Naive thymus-derived CD4-positive, alpha-beta T cell (primary cell): Measurements from ENCODE around the gene GMDS. TPM values are rescaled to one million over a fixed set of nuclear protein-coding genes. Genes with fewer than 3 reads are reported as not detected.

ENCODE experiments used
- ATAC-seq: fragments of 150-1000 bp; cut with Tn5 transposase; 2 replicates; pipeline ENCODE4 v1.10.0; 2021; ENCODE audit warnings: mild to moderate bottlenecking, moderate library complexity
- CTCF ChIA-PET: fragments of 350-600 bp; sonication (Branson Sonifier 250); formaldehyde crosslinking; loops from one replicate; lab custom pipeline; 2021; ENCODE audit warnings: antibody characterized with exemption; lab: Charles Lee
- POLR2A ChIA-PET: fragments of 350-600 bp; sonication (Branson Sonifier 250); formaldehyde crosslinking; loops from one replicate; lab custom pipeline; 2021; ENCODE audit warnings: antibody characterized with exemption, inconsistent platforms; lab: Charles Lee
- DNase-seq, 9 donors: peaks; one replicate each; pipeline versions ENCODE4 v3.0.0 to v3.0.0-alpha.2; 2020 to 2022; ENCODE audit warnings: mixed read lengths in 1 of 9
- H3K27ac ChIP-seq: one replicate; pipeline ENCODE4 v1.7.0; 2013; ENCODE audit warnings: mild to moderate bottlenecking, low read depth, low read length, moderate library complexity
- H3K27me3 ChIP-seq, 2 donors: one replicate each; pipeline ENCODE4 v1.7.0; 2013; ENCODE audit warnings: low read length in 2 of 2, mild to moderate bottlenecking in 2 of 2, moderate library complexity in 2 of 2; ENCODE audit not compliant: control insufficient read depth in 2 of 2, insufficient read depth in 2 of 2
- H3K36me3 ChIP-seq, 3 experiments: 1 replicate in 2 of 3; 2 replicates in 1 of 3; pipeline ENCODE4 v1.7.0; 2013; ENCODE audit warnings: low read length in 3 of 3, mild to moderate bottlenecking in 3 of 3, moderate library complexity in 1 of 3; ENCODE audit not compliant: insufficient read depth in 3 of 3, control insufficient read depth in 2 of 3
- H3K4me1 ChIP-seq, 2 donors: one replicate each; pipeline ENCODE4 v1.7.0; 2013; ENCODE audit warnings: low read length in 2 of 2, mild to moderate bottlenecking in 2 of 2, moderate library complexity in 1 of 2; ENCODE audit not compliant: control insufficient read depth in 2 of 2, insufficient read depth in 2 of 2
- H3K4me3 ChIP-seq: 2 replicates; pipeline ENCODE4 v1.7.0; 2013; ENCODE audit warnings: mild to moderate bottlenecking, low read length
- H3K9me3 ChIP-seq, 3 experiments: 1 replicate in 2 of 3; 2 replicates in 1 of 3; pipeline ENCODE4 v1.7.0; 2013; ENCODE audit warnings: low read length in 3 of 3; ENCODE audit not compliant: control insufficient read depth in 2 of 3
- H3K27ac Mint-ChIP-seq, 9 donors: one replicate each; pipeline ENCODE4 v1.8.0; 2020 to 2022; ENCODE audit warnings: mixed read lengths in 9 of 9, mild to moderate bottlenecking in 8 of 9, moderate library complexity in 5 of 9, inconsistent platforms in 2 of 9
- H3K27me3 Mint-ChIP-seq, 5 donors: one replicate each; pipeline ENCODE4 v1.8.0; 2021 to 2022; ENCODE audit warnings: mixed read lengths in 5 of 5, mild to moderate bottlenecking in 1 of 5
- H3K36me3 Mint-ChIP-seq, 5 donors: one replicate each; pipeline ENCODE4 v1.8.0; 2020 to 2022; ENCODE audit warnings: mixed read lengths in 5 of 5, mild to moderate bottlenecking in 3 of 5, inconsistent platforms in 1 of 5
- H3K4me1 Mint-ChIP-seq, 7 donors: one replicate each; pipeline ENCODE4 v1.8.0; 2020 to 2022; ENCODE audit warnings: mixed read lengths in 7 of 7, mild to moderate bottlenecking in 3 of 7, inconsistent platforms in 1 of 7
- H3K4me3 Mint-ChIP-seq, 10 donors: one replicate each; pipeline ENCODE4 v1.8.0; 2020 to 2022; ENCODE audit warnings: mild to moderate bottlenecking in 10 of 10, mixed read lengths in 10 of 10, moderate library complexity in 6 of 10, inconsistent platforms in 2 of 10
- H3K9me3 Mint-ChIP-seq, 11 donors: one replicate each; pipeline ENCODE4 v1.8.0; 2020 to 2022; ENCODE audit warnings: mixed read lengths in 11 of 11, mild to moderate bottlenecking in 4 of 11, inconsistent platforms in 1 of 11, moderate library complexity in 1 of 11
- intact Hi-C, 2 donors: fragments of 100-400 bp; cut with micrococcal nuclease; formaldehyde crosslinking; loops; one replicate each; pipeline ENCODE4 v1.15.1; 2023
- polyA plus RNA-seq, 2 donors: library from polyadenylated mRNA; unstranded; fragments of 300-500 nt; fragmentation: Illumina TruSeq; gene quantifications; one replicate each; pipeline ENCODE4 v1.2.3, GENCODE V29; 2021
- total RNA-seq, 6 experiments: library from RNA in 5 of 6; stranded (reverse) in 5 of 6; gene quantifications; 1 replicate in 5 of 6; 2 replicates in 1 of 6; pipeline ENCODE4 v1.2.3 and lab custom pipeline; 2021 to 2026

GMDS gene
- total and polyA plus RNA-seq, 7 experiments from 2014 or later = 12.7 to 33.9 (median 18.3) TPM

DNA sequence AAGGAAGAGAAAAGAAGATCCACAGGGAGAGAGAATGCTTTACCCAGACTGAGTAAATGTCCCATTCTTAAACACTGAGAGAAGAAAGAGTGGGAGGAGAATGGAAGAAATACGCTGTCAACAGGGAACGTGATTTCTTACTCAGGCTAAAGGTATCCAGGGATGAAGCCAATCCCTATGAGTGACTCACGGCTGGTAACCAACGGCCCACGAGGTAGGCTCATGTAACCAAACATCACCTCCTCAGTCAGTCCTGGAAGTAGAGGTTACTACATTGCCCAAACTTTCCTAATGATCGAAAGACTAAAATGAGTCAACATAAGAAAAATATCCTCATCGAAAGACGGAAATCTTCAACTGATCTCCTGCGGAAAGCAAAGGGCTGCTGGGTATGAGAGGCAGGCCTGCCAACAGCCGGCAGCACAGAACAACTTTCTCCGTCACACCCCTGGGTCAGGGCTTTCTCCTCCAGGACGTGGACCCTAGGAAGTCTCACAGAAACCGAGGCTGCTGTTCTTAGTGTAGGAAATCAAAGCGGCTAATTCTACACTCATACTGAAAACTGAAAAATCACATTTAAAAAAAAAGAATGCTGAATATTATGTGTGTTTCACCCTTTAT is 292.6 kb downstream of the GMDS start:
- no peak overlapping the region for H3K4me3 ChIP-seq
- H3K4me1 ChIP-seq = no peaks in the 10 kb centered on the region
- H3K27ac Mint-ChIP-seq = no peak overlapping the region
- H3K36me3 ChIP-seq = peaks cover 0 to 4% (median 0%) of the 10 kb centered on the region in 3 experiments
- peaks cover 2 to 26% (median 15%) of the 10 kb centered on the region in 5 donors for H3K36me3 Mint-ChIP-seq
- no peaks in the 10 kb centered on the region for H3K9me3 ChIP-seq
- H3K4me3 Mint-ChIP-seq = no peak overlapping the region
- ChIA-PET POLR2A (no interaction called here), CTCF (no interaction called here)
- H3K4me1 Mint-ChIP-seq = peaks cover 0 to 3% (median 0%) of the 10 kb centered on the region in 7 donors
- DNase-seq (no peak), ATAC-seq (no peak)
- no peaks in the 10 kb centered on the region for H3K9me3 Mint-ChIP-seq
- no peak overlapping the region for H3K27ac ChIP-seq
- intact Hi-C loops = no loop called here
- no peaks in the 10 kb centered on the region for H3K27me3 ChIP-seq
- no peaks in the 10 kb centered on the region for H3K27me3 Mint-ChIP-seq

DNA sequence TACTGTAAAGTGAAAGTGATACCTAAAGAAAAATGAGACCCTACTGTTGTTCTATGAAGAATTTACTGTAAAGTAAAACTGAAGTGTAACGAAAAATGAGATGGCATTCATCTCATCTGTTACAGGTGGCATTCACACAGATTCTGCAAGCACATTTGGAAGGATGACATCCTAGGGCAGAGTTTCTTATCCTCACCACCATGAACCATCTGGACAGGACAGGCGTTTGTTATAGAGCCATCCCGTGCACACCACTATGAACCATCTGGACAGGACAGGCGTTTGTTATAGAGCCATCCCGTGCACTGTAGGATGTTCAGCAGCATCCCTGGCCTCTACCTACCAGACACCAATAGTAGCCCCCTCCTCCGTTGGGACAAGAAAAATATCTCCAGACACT is 294.8 kb downstream of the GMDS start:
- H3K27ac ChIP-seq = no peak overlapping the region
- ChIA-PET POLR2A (no interaction called here), CTCF (no interaction called here)
- H3K9me3 ChIP-seq = no peaks in the 10 kb centered on the region
- DNase-seq = no peak
- no peaks in the 10 kb centered on the region for H3K27me3 ChIP-seq
- no peaks in the 10 kb centered on the region for H3K4me1 ChIP-seq
- H3K4me3 Mint-ChIP-seq = no peak overlapping the region
- H3K36me3 ChIP-seq = peaks cover 0 to 4% (median 0%) of the 10 kb centered on the region in 3 experiments
- no peak overlapping the region for H3K4me3 ChIP-seq
- H3K9me3 Mint-ChIP-seq = no peaks in the 10 kb centered on the region
- peaks cover 0 to 3% (median 0%) of the 10 kb centered on the region in 7 donors for H3K4me1 Mint-ChIP-seq
- intact Hi-C loops = no loop called here
- no peak for ATAC-seq
- no peak overlapping the region for H3K27ac Mint-ChIP-seq
- peaks cover 2 to 37% (median 19%) of the 10 kb centered on the region in 5 donors for H3K36me3 Mint-ChIP-seq
- H3K27me3 Mint-ChIP-seq = no peaks in the 10 kb centered on the region

DNA sequence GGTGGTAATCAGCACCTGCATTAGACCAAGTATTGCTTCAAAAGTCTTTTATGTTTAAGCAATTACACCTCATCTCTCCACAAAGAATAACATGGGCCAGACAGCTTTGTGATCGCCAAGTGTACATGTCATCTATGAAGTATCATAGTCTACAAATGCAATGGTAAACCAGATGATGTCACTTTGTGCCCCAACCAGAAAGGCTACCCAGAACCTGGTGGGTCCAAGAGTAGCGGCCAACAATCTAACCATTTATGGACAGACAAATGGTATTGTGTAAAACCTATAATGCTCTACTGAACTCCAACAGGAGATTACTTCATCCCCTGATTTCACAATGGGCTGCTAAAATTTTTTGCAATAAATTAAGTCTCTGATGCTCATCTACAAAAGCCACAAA is 295.9 kb downstream of the GMDS start:
- Mint-ChIP-seq H3K9me3 (no peaks in the 10 kb centered on the region), H3K36me3 (peaks cover 2 to 47% (median 23%) of the 10 kb centered on the region in 5 donors), H3K27me3 (no peaks in the 10 kb centered on the region), H3K4me1 (peaks cover 0 to 3% (median 0%) of the 10 kb centered on the region in 7 donors), H3K4me3 (no peak overlapping the region), H3K27ac (no peak overlapping the region)
- CTCF ChIA-PET = no interaction called here
- POLR2A ChIA-PET = no interaction called here
- intact Hi-C loops = no loop called here
- no peaks in the 10 kb centered on the region for H3K4me1 ChIP-seq
- peaks cover 0 to 4% (median 0%) of the 10 kb centered on the region in 3 experiments for H3K36me3 ChIP-seq
- H3K27ac ChIP-seq = no peak overlapping the region
- H3K4me3 ChIP-seq = no peak overlapping the region
- DNase-seq (no peak), ATAC-seq (no peak)
- H3K27me3 ChIP-seq = no peaks in the 10 kb centered on the region
- no peaks in the 10 kb centered on the region for H3K9me3 ChIP-seq

DNA sequence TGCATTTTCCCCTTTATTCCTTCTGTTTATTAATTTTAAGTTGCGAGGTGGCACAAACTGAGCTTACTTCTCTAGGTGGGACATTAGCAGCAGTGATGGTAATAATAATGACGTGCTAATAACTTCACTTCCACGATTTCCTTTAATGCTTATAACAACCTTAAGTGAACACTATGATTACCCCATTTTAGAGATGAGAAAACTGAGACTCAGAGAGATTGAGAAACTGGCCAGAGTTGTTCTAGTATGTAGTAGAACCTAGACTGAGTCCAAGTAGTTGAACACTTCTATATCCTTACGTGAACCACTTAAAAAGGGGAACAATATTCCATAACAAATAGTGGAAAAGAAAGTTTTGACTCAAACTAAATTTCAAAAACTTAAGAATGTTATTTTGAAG is 297.5 kb downstream of the GMDS start:
- peaks cover 0 to 3% (median 0%) of the 10 kb centered on the region in 7 donors for H3K4me1 Mint-ChIP-seq
- intact Hi-C loops = no loop called here
- Histone ChIP-seq H3K9me3 (no peaks in the 10 kb centered on the region), H3K27me3 (no peaks in the 10 kb centered on the region), H3K27ac (no peak overlapping the region), H3K36me3 (peaks cover 0 to 4% (median 0%) of the 10 kb centered on the region in 3 experiments), H3K4me1 (no peaks in the 10 kb centered on the region), H3K4me3 (no peak overlapping the region)
- H3K27me3 Mint-ChIP-seq = no peaks in the 10 kb centered on the region
- no peak overlapping the region for H3K4me3 Mint-ChIP-seq
- DNase-seq (no peak), ATAC-seq (no peak)
- ChIA-PET POLR2A (no interaction called here), CTCF (no interaction called here)
- no peak overlapping the region for H3K27ac Mint-ChIP-seq
- no peaks in the 10 kb centered on the region for H3K9me3 Mint-ChIP-seq
- H3K36me3 Mint-ChIP-seq = peaks cover 2 to 47% (median 22%) of the 10 kb centered on the region in 5 donors

DNA sequence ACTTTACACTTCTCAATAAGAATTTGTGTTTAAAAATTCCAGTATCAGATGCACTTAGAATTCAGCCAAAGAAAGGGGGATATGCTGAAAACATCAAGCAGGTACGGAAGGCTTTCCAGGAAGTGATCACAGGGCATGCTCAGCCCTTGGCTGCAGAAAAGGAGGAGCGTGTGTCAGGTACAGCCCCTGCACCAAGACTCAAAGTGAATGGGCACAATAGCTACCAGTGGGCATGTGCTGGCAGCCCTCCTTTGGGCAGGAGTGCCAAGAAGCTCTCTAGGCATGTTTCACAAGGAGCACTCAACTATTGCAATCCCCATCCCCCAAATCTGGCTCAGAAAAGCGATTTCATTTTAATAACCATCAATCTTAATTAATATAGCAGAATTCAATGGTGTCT is 298.8 kb downstream of the GMDS start:
- DNase-seq (no peak), ATAC-seq (no peak)
- Mint-ChIP-seq H3K27me3 (no peaks in the 10 kb centered on the region), H3K9me3 (no peaks in the 10 kb centered on the region), H3K36me3 (peaks cover 0 to 37% (median 16%) of the 10 kb centered on the region in 5 donors), H3K4me1 (peaks cover 0 to 3% (median 0%) of the 10 kb centered on the region in 7 donors), H3K27ac (no peak overlapping the region), H3K4me3 (no peak overlapping the region)
- Histone ChIP-seq H3K4me3 (no peak overlapping the region), H3K36me3 (peaks cover 0 to 4% (median 0%) of the 10 kb centered on the region in 3 experiments), H3K4me1 (no peaks in the 10 kb centered on the region), H3K27ac (no peak overlapping the region), H3K27me3 (no peaks in the 10 kb centered on the region), H3K9me3 (no peaks in the 10 kb centered on the region)
- CTCF ChIA-PET = no interaction called here
- intact Hi-C loops = no loop called here
- POLR2A ChIA-PET = no interaction called here

DNA sequence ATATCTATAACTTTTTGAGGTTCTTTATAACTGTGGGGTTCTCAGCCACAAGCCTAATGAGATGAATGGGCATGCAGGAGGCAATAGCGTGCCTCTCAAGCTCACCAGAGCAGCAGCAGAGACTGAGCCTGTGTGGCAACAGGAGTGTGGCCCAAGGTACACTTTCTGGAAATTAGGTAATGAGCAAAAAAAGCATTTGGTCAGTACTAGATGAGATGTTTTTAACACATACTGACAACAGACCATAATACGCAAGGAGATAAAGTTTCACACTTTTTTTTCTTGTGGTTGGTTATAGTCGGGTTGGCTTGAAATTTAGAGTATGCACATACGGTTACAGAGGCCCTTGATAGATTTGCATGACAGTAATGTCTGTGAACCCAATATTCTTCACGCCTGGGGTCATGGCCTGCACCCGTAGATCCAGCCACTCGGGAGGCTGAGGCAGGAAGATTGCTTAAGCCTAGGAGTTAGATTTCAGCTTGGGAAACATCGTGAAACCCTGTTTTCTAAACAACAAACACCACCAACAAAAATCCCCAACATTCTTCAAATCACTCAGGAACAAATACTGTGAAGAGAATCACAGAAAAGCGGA is 300.1 kb downstream of the GMDS start:
- intact Hi-C loops = no loop called here
- no peak for ATAC-seq
- Histone ChIP-seq H3K27me3 (no peaks in the 10 kb centered on the region), H3K27ac (no peak overlapping the region), H3K36me3 (peaks cover 0 to 4% (median 0%) of the 10 kb centered on the region in 3 experiments), H3K9me3 (no peaks in the 10 kb centered on the region), H3K4me3 (no peak overlapping the region), H3K4me1 (no peaks in the 10 kb centered on the region)
- H3K4me3 Mint-ChIP-seq = no peak overlapping the region
- DNase-seq = no peak
- peaks cover 0 to 31% (median 16%) of the 10 kb centered on the region in 5 donors for H3K36me3 Mint-ChIP-seq
- ChIA-PET CTCF (no interaction called here), POLR2A (no interaction called here)
- no peaks in the 10 kb centered on the region for H3K4me1 Mint-ChIP-seq
- peak overlapping the region in 1 of 9 donors; percentile 2 for H3K27ac Mint-ChIP-seq
- no peaks in the 10 kb centered on the region for H3K27me3 Mint-ChIP-seq
- no peaks in the 10 kb centered on the region for H3K9me3 Mint-ChIP-seq

DNA sequence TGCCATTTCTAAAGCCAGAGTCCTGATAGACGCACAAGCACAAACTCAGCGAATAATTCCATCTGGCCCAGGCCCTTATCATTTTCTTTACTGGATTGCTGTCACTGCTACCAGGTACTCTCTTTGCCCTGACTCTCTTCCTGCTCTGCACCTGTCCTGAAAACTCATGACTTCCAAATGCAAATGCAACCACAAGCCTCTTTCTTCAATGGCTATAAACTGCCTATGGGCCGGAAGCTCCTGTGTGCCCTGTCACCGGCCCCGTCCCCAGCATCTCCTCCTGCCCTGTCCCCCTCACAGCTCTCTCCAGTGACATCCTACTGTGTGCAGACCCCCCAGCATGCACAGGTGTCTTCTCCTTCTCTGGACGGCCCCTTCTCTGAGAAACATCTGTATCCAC is 302.6 kb downstream of the GMDS start:
- no peaks in the 10 kb centered on the region for H3K4me1 ChIP-seq
- POLR2A ChIA-PET = no interaction called here

More for the DNA sequence above, 302.6 kb downstream of the GMDS start:
- intact Hi-C loops = no loop called here
- Mint-ChIP-seq H3K9me3 (peaks cover 0 to 7% (median 0%) of the 10 kb centered on the region in 11 donors), H3K36me3 (peaks cover 0 to 32% (median 16%) of the 10 kb centered on the region in 5 donors), H3K4me1 (no peaks in the 10 kb centered on the region), H3K27me3 (no peaks in the 10 kb centered on the region), H3K4me3 (no peak overlapping the region), H3K27ac (no peak overlapping the region)
- H3K27me3 ChIP-seq = no peaks in the 10 kb centered on the region
- no peak overlapping the region for H3K4me3 ChIP-seq
- no peaks in the 10 kb centered on the region for H3K36me3 ChIP-seq
- CTCF ChIA-PET = no interaction called here
- no peak overlapping the region for H3K27ac ChIP-seq
- no peaks in the 10 kb centered on the region for H3K9me3 ChIP-seq
- ATAC-seq (no peak), DNase-seq (no peak)
